ENCODE data around the gene SPRYD4.

GRCh38 chr12:56490360-56490759, 22.0 kb downstream of the SPRYD4 start:
- TF ChIP-seq POLR2A (IDR thresholded peaks at IDR 0.05) (no peak), CTCF (IDR thresholded peaks at IDR 0.05) (no peak), POLR2AphosphoS5 (IDR thresholded peaks at IDR 0.05) (no peak)
